GM19023 (cell line): Measurements from ENCODE around the gene HOXB9.
A peak's percentile ranks its signal among the peaks of the same experiment; 100 is the strongest.

Experiments
- ATAC-seq: cut with Tn5 transposase; IDR thresholded peaks from one replicate; pipeline ENCODE4 v1.9.1; 2021; ENCODE audit warnings: mild to moderate bottlenecking, moderate library complexity; ENCODE audit not compliant: unreplicated experiment

HOXB9 gene

GRCh38 chr17:48588528-48588927 is 37.6 kb downstream of the HOXB9 start:
- no peak for ATAC-seq

- no peak for ATAC-seq
Measured at GRCh38 chr17:48588074-48588415, 38.1 kb downstream of the HOXB9 start.

- no peak for ATAC-seq
Measured at GRCh38 chr17:48587276-48588073, 38.7 kb downstream of the HOXB9 start.

- no peak for ATAC-seq
Measured at GRCh38 chr17:48586355-48587258, 39.6 kb downstream of the HOXB9 start.

- no peak for ATAC-seq
Measured at GRCh38 chr17:48584223-48584741, 41.9 kb downstream of the HOXB9 start.

GRCh38 chr17:48583708-48584222 is 42.4 kb downstream of the HOXB9 start:
- ATAC-seq, result no peak

- ATAC-seq, result no peak
Measured at GRCh38 chr17:48582750-48583069, 43.4 kb downstream of the HOXB9 start.

GRCh38 chr17:48579760-48580554 is 46.2 kb downstream of the HOXB9 start:
- ATAC-seq, result no peak

- ATAC-seq, result no peak
Measured at GRCh38 chr17:48579471-48579759, 46.7 kb downstream of the HOXB9 start.

GRCh38 chr17:48578616-48579470 is 47.3 kb downstream of the HOXB9 start:
- peak; percentile 38 for ATAC-seq

GRCh38 chr17:48577946-48578615 is 48.1 kb downstream of the HOXB9 start, which contains the start of gene HOXB4:
Gene HOXB4, minus strand, starts transcription at chr17:48578350. Its CDS starts 31 bp downstream, at chr17:48578319.
- peak; percentile 46 for ATAC-seq

GRCh38 chr17:48577330-48577945 is 48.7 kb downstream of the HOXB9 start:
- ATAC-seq, result no peak

- no peak for ATAC-seq
Measured at GRCh38 chr17:48576479-48577309, 49.5 kb downstream of the HOXB9 start.

GRCh38 chr17:48575673-48576478 is 50.3 kb downstream of the HOXB9 start:
- no peak for ATAC-seq

GRCh38 chr17:48575066-48575582 is 51.0 kb downstream of the HOXB9 start:
- ATAC-seq, result no peak

GRCh38 chr17:48574505-48575065 is 51.6 kb downstream of the HOXB9 start:
- ATAC-seq, result no peak
